AG09309 (cell line): ENCODE data around the gene KCNQ4.

Experiments
- DNase-seq: peaks from one replicate; pipeline ENCODE4 v3.0.0-alpha.2; 2010; ENCODE audit warnings: low read depth
- H3K4me3 ChIP-seq: 2 replicates; pipeline ENCODE4 v1.5.1; 2011; ENCODE audit warnings: mild to moderate bottlenecking, low read depth, low read length, moderate library complexity; ENCODE audit not compliant: control insufficient read depth
- TF ChIP-seq, protein P1 (sequence below): IDR thresholded peaks from 2 replicates; pipeline ENCODE4 v1.5.1; 2011; ENCODE audit warnings: mild to moderate bottlenecking, low read depth, low read length, inconsistent platforms; ENCODE audit not compliant: insufficient read depth, control insufficient read depth; ENCODE audit errors: missing control alignments

The KCNQ4 gene

DNA sequence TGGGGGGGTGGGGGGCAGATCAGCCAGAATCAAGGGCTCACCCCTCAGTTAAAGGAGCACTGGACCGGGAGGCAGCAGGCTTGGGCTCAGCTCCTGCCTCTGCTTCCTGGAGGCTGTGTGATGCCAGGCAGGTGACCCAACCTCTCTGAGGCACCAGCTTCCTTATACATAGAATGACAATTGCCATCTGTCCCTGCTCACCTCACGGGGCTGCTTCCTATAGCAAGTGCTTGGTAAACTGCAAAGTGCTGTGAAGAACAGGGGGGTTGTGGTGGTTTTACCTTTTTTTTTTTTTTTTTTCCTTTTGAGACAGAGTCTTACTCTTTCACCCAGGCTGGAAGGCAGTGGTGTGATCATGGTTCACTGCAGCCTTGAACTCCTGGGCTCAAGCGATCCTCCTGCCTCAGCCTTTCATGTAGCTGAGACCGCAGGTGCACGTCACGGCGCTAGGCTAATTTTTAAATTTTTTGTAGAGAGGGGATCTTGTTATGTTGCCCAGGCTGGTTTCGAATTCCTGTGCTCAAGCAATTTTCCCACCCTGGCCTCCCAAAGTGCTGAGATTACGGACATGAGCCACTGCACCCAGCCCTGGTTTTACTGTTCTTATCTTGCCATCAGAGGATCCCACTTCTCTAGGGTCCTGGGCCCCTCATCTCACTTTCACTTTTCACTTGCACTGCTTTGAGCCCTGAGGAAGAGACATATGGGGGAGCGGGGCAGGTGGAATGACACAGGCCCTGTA lies 11.6 kb downstream of the KCNQ4 start:
- no peak overlapping the region for H3K4me3 ChIP-seq
- no peak for DNase-seq
- TF ChIP-seq, protein P1, sequence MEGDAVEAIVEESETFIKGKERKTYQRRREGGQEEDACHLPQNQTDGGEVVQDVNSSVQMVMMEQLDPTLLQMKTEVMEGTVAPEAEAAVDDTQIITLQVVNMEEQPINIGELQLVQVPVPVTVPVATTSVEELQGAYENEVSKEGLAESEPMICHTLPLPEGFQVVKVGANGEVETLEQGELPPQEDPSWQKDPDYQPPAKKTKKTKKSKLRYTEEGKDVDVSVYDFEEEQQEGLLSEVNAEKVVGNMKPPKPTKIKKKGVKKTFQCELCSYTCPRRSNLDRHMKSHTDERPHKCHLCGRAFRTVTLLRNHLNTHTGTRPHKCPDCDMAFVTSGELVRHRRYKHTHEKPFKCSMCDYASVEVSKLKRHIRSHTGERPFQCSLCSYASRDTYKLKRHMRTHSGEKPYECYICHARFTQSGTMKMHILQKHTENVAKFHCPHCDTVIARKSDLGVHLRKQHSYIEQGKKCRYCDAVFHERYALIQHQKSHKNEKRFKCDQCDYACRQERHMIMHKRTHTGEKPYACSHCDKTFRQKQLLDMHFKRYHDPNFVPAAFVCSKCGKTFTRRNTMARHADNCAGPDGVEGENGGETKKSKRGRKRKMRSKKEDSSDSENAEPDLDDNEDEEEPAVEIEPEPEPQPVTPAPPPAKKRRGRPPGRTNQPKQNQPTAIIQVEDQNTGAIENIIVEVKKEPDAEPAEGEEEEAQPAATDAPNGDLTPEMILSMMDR = no peak

GRCh38 chr1:40795811-40796586 lies 12.4 kb downstream of the KCNQ4 start:
- TF ChIP-seq, protein P1 = no peak
- no peak for DNase-seq
- H3K4me3 ChIP-seq = no peak overlapping the region

GRCh38 chr1:40796939-40797667 lies 13.5 kb downstream of the KCNQ4 start:
- DNase-seq = no peak
- H3K4me3 ChIP-seq = no peak overlapping the region
- TF ChIP-seq, protein P1 = no peak

DNA sequence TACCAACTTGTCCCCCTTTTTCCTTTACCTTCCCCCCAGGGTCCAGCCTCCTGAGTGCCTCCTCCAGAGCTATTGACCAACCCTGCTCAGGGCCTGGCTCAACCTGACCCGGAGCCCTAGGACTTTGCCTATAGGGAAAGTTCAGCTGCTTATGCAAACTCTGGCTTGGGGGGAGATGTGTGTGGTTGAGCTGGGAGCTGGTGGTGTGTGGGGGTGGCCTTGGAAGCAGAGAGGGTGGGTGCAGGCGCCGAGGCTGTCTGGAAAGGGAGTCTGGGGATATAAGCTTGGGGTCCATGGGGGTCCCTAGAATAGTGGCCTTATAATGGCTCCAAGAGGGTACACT lies 14.1 kb downstream of the KCNQ4 start:
- no peak for DNase-seq
- TF ChIP-seq, protein P1 = no peak
- H3K4me3 ChIP-seq = no peak overlapping the region

DNA sequence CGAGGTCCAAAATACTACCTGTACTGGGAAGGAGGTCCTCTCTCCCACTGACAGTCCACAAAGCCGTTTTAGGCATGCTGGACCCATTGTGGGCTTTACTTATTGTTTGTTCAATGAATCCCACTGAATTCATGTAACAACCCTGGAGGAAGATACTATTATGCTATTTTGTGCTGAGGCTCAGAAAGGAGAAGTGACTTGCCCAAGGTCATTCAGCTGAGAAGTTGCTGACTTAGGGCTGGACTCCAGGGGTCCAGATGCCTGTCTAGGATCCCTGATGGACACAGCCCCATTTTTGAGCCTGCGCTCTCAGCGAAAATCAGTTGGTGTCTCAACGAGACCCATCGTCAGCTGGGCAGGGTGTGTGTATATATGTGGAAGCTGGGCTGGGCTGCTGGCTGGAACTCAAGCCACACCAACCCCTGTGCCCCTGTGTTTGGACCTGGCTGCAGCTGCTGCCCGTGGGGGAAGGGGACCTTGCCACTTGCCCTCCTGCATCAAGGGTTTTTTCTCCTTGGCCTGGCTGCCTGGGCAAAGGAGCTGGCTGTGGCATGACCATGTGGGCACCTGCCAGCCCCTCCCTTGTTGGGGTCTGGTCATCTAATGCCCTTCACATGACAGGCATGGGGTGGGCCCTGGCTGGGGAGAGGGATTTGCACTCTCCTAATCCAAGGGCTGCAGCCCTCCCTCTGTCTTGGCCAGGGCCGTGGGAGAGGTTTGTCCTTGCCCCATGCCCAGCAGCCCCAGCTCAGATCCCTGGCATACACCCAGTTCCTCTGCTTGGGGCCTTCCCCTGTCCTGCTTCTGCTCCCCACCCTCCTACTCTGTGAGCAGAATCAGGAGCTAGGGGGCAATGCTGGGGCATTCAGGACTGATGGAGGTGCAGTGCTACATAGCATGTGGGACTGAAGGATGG lies 15.0 kb downstream of the KCNQ4 start:
- H3K4me3 ChIP-seq = no peak overlapping the region
- TF ChIP-seq, protein P1 = no peak
- no peak for DNase-seq
